Panc1 (cell line): ENCODE measurements around the gene BRCA1. TPM values are rescaled to one million over a fixed set of nuclear protein-coding genes. Genes with fewer than 3 reads are reported as not detected.

Source experiments
- ATAC-seq: fragments of 200-7000 bp; cut with Tn5 transposase; 2 replicates; pipeline ENCODE4 v1.9.1; 2020; ENCODE audit warnings: mild to moderate bottlenecking, moderate library complexity
- BruUV-seq: library from RNA; stranded (reverse); fragments of 400-500 nt; replicated peaks from 2 replicates; lab custom pipeline; 2021; lab: Mats Ljungman, UMichigan
- CTCF ChIA-PET: fragments of 300-600 bp; sonication (Branson Sonifier 250); formaldehyde crosslinking; loops from one replicate; lab custom pipeline; 2022; ENCODE audit warnings: antibody characterized with exemption; lab: Charles Lee
- POLR2A ChIA-PET: fragments of 300-600 bp; sonication (Branson Sonifier 250); formaldehyde crosslinking; loops from one replicate; lab custom pipeline; 2022; ENCODE audit warnings: antibody characterized with exemption; lab: Charles Lee
- DNase-seq: peaks from one replicate; pipeline ENCODE4 v3.0.0-alpha.2; 2010; ENCODE audit warnings: low read depth, low spot score
- H3K27ac ChIP-seq: 2 replicates; pipeline ENCODE4 v1.5.1; 2011; ENCODE audit warnings: mild to moderate bottlenecking, low read length, inconsistent platforms
- H3K27me3 ChIP-seq: fragments of 200-500 bp; sonication (Bioruptor generic); 2 replicates; pipeline ENCODE4 v1.6.0; 2014; ENCODE audit warnings: low read length, inconsistent platforms; ENCODE audit not compliant: control insufficient read depth, insufficient read depth
- H3K36me3 ChIP-seq: fragments of 200-500 bp; sonication (Bioruptor generic); 2 replicates; pipeline ENCODE4 v1.5.1; 2014; ENCODE audit warnings: inconsistent platforms, mild to moderate bottlenecking, low read length, moderate library complexity; ENCODE audit not compliant: control insufficient read depth, insufficient read depth
- H3K4me1 ChIP-seq: 2 replicates; pipeline ENCODE4 v1.5.1; 2011; ENCODE audit warnings: inconsistent platforms, mild to moderate bottlenecking, low read length, moderate library complexity; ENCODE audit not compliant: control insufficient read depth, insufficient read depth
- H3K4me3 ChIP-seq, 2 experiments: 2 replicates each; pipeline ENCODE4 v1.5.1; 2011 to 2012; ENCODE audit warnings: low read depth in 2 of 2, low read length in 2 of 2, mild to moderate bottlenecking in 2 of 2, inconsistent platforms in 1 of 2, moderate library complexity in 1 of 2
- H3K9me3 ChIP-seq: fragments of 200-500 bp; sonication (Bioruptor generic); 2 replicates; pipeline ENCODE4 v1.5.1; 2014; ENCODE audit warnings: low read depth, mild to moderate bottlenecking, inconsistent platforms, low read length, moderate library complexity; ENCODE audit not compliant: control insufficient read depth, insufficient read depth
- CTCF ChIP-seq: fragments of 450-650 bp; IDR thresholded peaks from 2 replicates; pipeline ENCODE4 v1.5.1; 2017; ENCODE audit warnings: mild to moderate bottlenecking
- POLR2AphosphoS5 ChIP-seq: IDR thresholded peaks from 2 replicates; pipeline ENCODE4 v1.6.1; 2012; ENCODE audit warnings: mild to moderate bottlenecking, low read depth, low read length, moderate library complexity
- SIN3A ChIP-seq: IDR thresholded peaks from 2 replicates; pipeline ENCODE4 v1.6.1; 2012; ENCODE audit warnings: low read depth, mild to moderate bottlenecking, low read length, moderate library complexity, borderline replicate concordance; ENCODE audit not compliant: insufficient read depth
- TCF7L2 ChIP-seq: IDR thresholded peaks from 2 replicates; pipeline ENCODE4 v1.6.1; 2011; ENCODE audit warnings: mild to moderate bottlenecking, low read depth, low read length, inconsistent platforms
- in situ Hi-C: cut with HindIII; loops from 2 replicates; pipeline ENCODE4 v1.10.0; 2016; ENCODE audit warnings: low sequenced_read_pairs, low pct_unique_long_range_greater_than_20kb
- intact Hi-C: fragments of 100-400 bp; cut with micrococcal nuclease; formaldehyde crosslinking; loops from one replicate; pipeline ENCODE4 v1.10.0; 2022; ENCODE audit not compliant: unreplicated experiment
- total RNA-seq: library from RNA; stranded (reverse); gene quantifications from one replicate; pipeline ENCODE4 v1.2.1, GENCODE V29; 2021; ENCODE audit not compliant: unreplicated experiment
- TF ChIP-seq, protein P1 (sequence below), 2 experiments: IDR thresholded peaks; 2 replicates each; pipeline ENCODE4 v1.6.1; 2011 to 2012; ENCODE audit warnings: low read depth in 2 of 2, control low read depth in 1 of 2, low read length in 1 of 2, mild to moderate bottlenecking in 1 of 2, moderate library complexity in 1 of 2; ENCODE audit not compliant: insufficient read depth in 1 of 2

Gene BRCA1
- total RNA-seq, 1 experiment from 2014 or later, result 29.9 TPM

- Histone ChIP-seq H3K27me3 (no peaks in the 10 kb centered on the region), H3K27ac (no peak overlapping the region), H3K4me1 (no peaks in the 10 kb centered on the region), H3K36me3 (no peaks in the 10 kb centered on the region), H3K9me3 (no peaks in the 10 kb centered on the region), H3K4me3 (no peak overlapping the region)
- no TSS peak for BruUV-seq
- ATAC-seq, result no peak
- CTCF ChIA-PET, result no interaction called here
- TF ChIP-seq TCF7L2 (no peak), POLR2AphosphoS5 (no peak), CTCF (no peak), SIN3A (no peak)
- TF ChIP-seq, protein P1, sequence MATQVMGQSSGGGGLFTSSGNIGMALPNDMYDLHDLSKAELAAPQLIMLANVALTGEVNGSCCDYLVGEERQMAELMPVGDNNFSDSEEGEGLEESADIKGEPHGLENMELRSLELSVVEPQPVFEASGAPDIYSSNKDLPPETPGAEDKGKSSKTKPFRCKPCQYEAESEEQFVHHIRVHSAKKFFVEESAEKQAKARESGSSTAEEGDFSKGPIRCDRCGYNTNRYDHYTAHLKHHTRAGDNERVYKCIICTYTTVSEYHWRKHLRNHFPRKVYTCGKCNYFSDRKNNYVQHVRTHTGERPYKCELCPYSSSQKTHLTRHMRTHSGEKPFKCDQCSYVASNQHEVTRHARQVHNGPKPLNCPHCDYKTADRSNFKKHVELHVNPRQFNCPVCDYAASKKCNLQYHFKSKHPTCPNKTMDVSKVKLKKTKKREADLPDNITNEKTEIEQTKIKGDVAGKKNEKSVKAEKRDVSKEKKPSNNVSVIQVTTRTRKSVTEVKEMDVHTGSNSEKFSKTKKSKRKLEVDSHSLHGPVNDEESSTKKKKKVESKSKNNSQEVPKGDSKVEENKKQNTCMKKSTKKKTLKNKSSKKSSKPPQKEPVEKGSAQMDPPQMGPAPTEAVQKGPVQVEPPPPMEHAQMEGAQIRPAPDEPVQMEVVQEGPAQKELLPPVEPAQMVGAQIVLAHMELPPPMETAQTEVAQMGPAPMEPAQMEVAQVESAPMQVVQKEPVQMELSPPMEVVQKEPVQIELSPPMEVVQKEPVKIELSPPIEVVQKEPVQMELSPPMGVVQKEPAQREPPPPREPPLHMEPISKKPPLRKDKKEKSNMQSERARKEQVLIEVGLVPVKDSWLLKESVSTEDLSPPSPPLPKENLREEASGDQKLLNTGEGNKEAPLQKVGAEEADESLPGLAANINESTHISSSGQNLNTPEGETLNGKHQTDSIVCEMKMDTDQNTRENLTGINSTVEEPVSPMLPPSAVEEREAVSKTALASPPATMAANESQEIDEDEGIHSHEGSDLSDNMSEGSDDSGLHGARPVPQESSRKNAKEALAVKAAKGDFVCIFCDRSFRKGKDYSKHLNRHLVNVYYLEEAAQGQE (IDR thresholded peaks at IDR 0.05; ENCODE audit: insufficient read depth in 1 of 2, low read depth in 2 of 2, low read length in 1 of 2), result no peak
- no peak for DNase-seq
- intact Hi-C loops (no loop called here), in situ Hi-C loops (no loop called here)
- POLR2A ChIA-PET, result no interaction called here
Observed at GRCh38 chr17:43027091-43028032, 97.8 kb downstream of the BRCA1 start.

DNA sequence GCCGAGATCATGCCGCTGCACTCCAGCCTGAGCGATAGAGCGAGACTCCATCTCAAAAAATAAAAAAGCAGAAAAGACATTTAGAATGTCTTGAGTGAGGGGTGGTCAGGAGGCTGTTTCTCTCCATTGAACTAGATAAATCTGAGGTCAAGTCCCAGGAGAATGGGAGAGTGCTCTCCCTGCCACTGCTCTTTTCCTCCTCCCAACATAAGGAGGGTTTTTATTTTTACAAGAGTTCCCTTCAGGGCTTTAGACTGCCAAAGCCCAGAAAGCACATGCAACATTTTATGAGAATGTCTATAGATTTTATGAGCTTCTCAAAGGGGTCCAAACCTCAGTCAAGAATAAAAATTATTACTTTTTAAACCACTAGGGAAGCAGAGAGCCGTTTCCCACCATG, 98.6 kb downstream of the BRCA1 start:
- no TSS peak for BruUV-seq
- no peak for ATAC-seq
- intact Hi-C loops, result no loop called here
- in situ Hi-C loops, result no loop called here
- TF ChIP-seq SIN3A, result no peak
- CTCF ChIA-PET, result no interaction called here
- H3K27me3 ChIP-seq, result no peaks in the 10 kb centered on the region
- no peak overlapping the region for H3K4me3 ChIP-seq
- H3K9me3 ChIP-seq, result no peaks in the 10 kb centered on the region
- POLR2A ChIA-PET, result no interaction called here
- H3K4me1 ChIP-seq, result no peaks in the 10 kb centered on the region
- H3K27ac ChIP-seq, result no peak overlapping the region
- no peaks in the 10 kb centered on the region; the same call in 1 of the 2 replicates for H3K36me3 ChIP-seq
- DNase-seq, result no peak
